GM23338 (cell line): Measurements from ENCODE around the gene EPS8L1. TPM values are rescaled to one million over a fixed set of nuclear protein-coding genes. Genes with fewer than 3 reads are reported as not detected.

ENCODE experiments used
- ATAC-seq: fragments of 200-7000 bp; cut with Tn5 transposase; 3 replicates; pipeline ENCODE4 v1.9.1; 2020
- DNase-seq: peaks from one replicate; pipeline ENCODE4 v3.0.0-alpha.2; 2015; ENCODE audit warnings: low spot score
- H2AFZ ChIP-seq: fragments of 200-600 bp; sonication (generic); 2 replicates; pipeline ENCODE4 v1.8.0; 2016; ENCODE audit warnings: antibody characterized with exemption, mild to moderate bottlenecking, moderate library complexity
- H3F3A ChIP-seq: fragments of 200-600 bp; sonication (generic); replicated peaks from 2 replicates; pipeline ENCODE4 v1.8.0; 2017; ENCODE audit warnings: antibody characterized with exemption, mixed run types, low read depth
- H3K27ac ChIP-seq: fragments of 200-600 bp; sonication (generic); 2 replicates; pipeline ENCODE4 v1.6.1; 2016; ENCODE audit warnings: low read depth
- H3K27me3 ChIP-seq: fragments of 200-600 bp; sonication (generic); 2 replicates; pipeline ENCODE4 v1.8.0; 2016; ENCODE audit warnings: mild to moderate bottlenecking, mixed run types, moderate library complexity; ENCODE audit not compliant: insufficient read depth
- H3K36me3 ChIP-seq: fragments of 200-600 bp; sonication (generic); 2 replicates; pipeline ENCODE4 v1.8.0; 2016; ENCODE audit warnings: mild to moderate bottlenecking; ENCODE audit not compliant: insufficient read depth
- H3K4me1 ChIP-seq: fragments of 200-600 bp; sonication (generic); 2 replicates; pipeline ENCODE4 v1.8.0; 2016; ENCODE audit warnings: mild to moderate bottlenecking, moderate library complexity; ENCODE audit not compliant: insufficient read depth
- H3K4me2 ChIP-seq: fragments of 200-600 bp; sonication (generic); 2 replicates; pipeline ENCODE4 v1.7.1; 2017; ENCODE audit warnings: mixed run types
- H3K4me3 ChIP-seq: fragments of 200-600 bp; sonication (generic); 2 replicates; pipeline ENCODE4 v1.6.1; 2016; ENCODE audit warnings: mixed run types
- H3K79me2 ChIP-seq: fragments of 200-600 bp; sonication (generic); replicated peaks from 2 replicates; pipeline ENCODE4 v1.8.0; 2017; ENCODE audit warnings: mild to moderate bottlenecking; ENCODE audit not compliant: insufficient read depth
- H3K9me2 ChIP-seq: fragments of 200-600 bp; sonication (generic); 2 replicates; pipeline ENCODE4 v1.8.0; 2017; ENCODE audit not compliant: insufficient read depth
- H4K20me1 ChIP-seq: fragments of 200-600 bp; sonication (generic); replicated peaks from 2 replicates; pipeline ENCODE4 v1.8.0; 2017; ENCODE audit warnings: mild to moderate bottlenecking; ENCODE audit not compliant: insufficient read depth
- H3K27ac Mint-ChIP-seq: 2 replicates; pipeline ENCODE4 v1.8.0; 2020; ENCODE audit warnings: inconsistent platforms, mild to moderate bottlenecking, moderate library complexity, mixed read lengths
- H3K27me3 Mint-ChIP-seq: 3 replicates; pipeline ENCODE4 v1.8.0; 2022; ENCODE audit warnings: low read depth, mild to moderate bottlenecking, moderate library complexity, mixed read lengths, inconsistent platforms; ENCODE audit not compliant: insufficient read depth, poor library complexity
- H3K36me3 Mint-ChIP-seq: 3 replicates; pipeline ENCODE4 v1.8.0; 2021; ENCODE audit warnings: low read depth, mild to moderate bottlenecking, inconsistent platforms, moderate library complexity, mixed read lengths
- H3K4me1 Mint-ChIP-seq: 3 replicates; pipeline ENCODE4 v1.8.0; 2020; ENCODE audit warnings: mild to moderate bottlenecking, inconsistent platforms, mixed read lengths
- H3K4me3 Mint-ChIP-seq: 3 replicates; pipeline ENCODE4 v1.8.0; 2021; ENCODE audit warnings: moderate library complexity, mild to moderate bottlenecking, inconsistent platforms, mixed read lengths
- H3K9me3 Mint-ChIP-seq: 3 replicates; pipeline ENCODE4 v1.8.0; 2020; ENCODE audit warnings: moderate library complexity, mild to moderate bottlenecking, inconsistent platforms, mixed read lengths
- CREB1 ChIP-seq: fragments of 250-450 bp; sonication (Bioruptor Pico); IDR thresholded peaks from 2 replicates; pipeline ENCODE4 v1.5.0; 2020; ENCODE audit warnings: low read depth, mild to moderate bottlenecking, moderate library complexity
- EZH2 ChIP-seq: fragments of 200-600 bp; sonication (generic); IDR thresholded peaks from one replicate; pipeline ENCODE4 v1.8.0; 2017; ENCODE audit warnings: antibody characterized with exemption, mild to moderate bottlenecking, low read depth; ENCODE audit not compliant: unreplicated experiment
- JUNB ChIP-seq: IDR thresholded peaks from one replicate; pipeline ENCODE4 v1.6.1; 2016; ENCODE audit warnings: antibody characterized with exemption; ENCODE audit not compliant: unreplicated experiment
- NANOG ChIP-seq: IDR thresholded peaks from 2 replicates; pipeline ENCODE4 v1.6.1; 2016; ENCODE audit warnings: antibody characterized with exemption, borderline replicate concordance
- POLR2AphosphoS5 ChIP-seq: IDR thresholded peaks from 2 replicates; pipeline ENCODE4 v1.6.1; 2016; ENCODE audit warnings: antibody characterized with exemption, low read depth
- REST ChIP-seq: IDR thresholded peaks from one replicate; pipeline ENCODE4 v1.6.1; 2018; ENCODE audit warnings: antibody characterized with exemption; ENCODE audit not compliant: unreplicated experiment
- ZNF114 ChIP-seq: fragments of 250-450 bp; sonication (Bioruptor Pico); IDR thresholded peaks from 2 replicates; pipeline ENCODE4 v1.5.0; 2020; ENCODE audit warnings: mild to moderate bottlenecking, moderate library complexity
- polyA plus RNA-seq: library from polyadenylated mRNA; unstranded; fragments of >200 nt; fragmentation: Nextera tagmentation; extraction: Ambion mirVana; gene quantifications from 2 replicates; pipeline ENCODE4 v1.2.1, GENCODE V29; 2016
- total RNA-seq: library from RNA; depleted of rRNA; stranded (reverse); fragments of >200 nt; shearing (Covaris generic); gene quantifications from 2 replicates; pipeline ENCODE4 v1.2.3, GENCODE V29; 2014

The EPS8L1 gene
- total and polyA plus RNA-seq, 2 experiments from 2014 or later = 47.5 to 51.2 TPM

GRCh38 chr19:55119053-55119452, 43.4 kb downstream of the EPS8L1 start:
- H3K9me3 Mint-ChIP-seq = no peaks in the 10 kb centered on the region
- Histone ChIP-seq H3K4me3 (peak overlapping the region; percentile 62), H4K20me1 (peaks cover 22% of the 10 kb centered on the region), H3K36me3 (no peaks in the 10 kb centered on the region), H3F3A (peaks cover 5% of the 10 kb centered on the region; the same call in 1 of the 2 replicates), H2AFZ (peak overlapping the region; percentile 1), H3K9me2 (0 out of 2 replicates have a peak, but pooled peaks cover 3% of the 10 kb centered on the region), H3K27ac (peak overlapping the region; percentile 90; the same call in 1 of the 2 replicates), H3K4me2 (peak overlapping the region; percentile 76), H3K4me1 (peaks cover 18% of the 10 kb centered on the region), H3K27me3 (no peaks in the 10 kb centered on the region), H3K79me2 (peaks cover 30% of the 10 kb centered on the region)
- H3K4me1 Mint-ChIP-seq = peaks cover 23% of the 10 kb centered on the region
- H3K27ac Mint-ChIP-seq = peak overlapping the region; percentile 39; the same call in 1 of the 2 replicates
- H3K4me3 Mint-ChIP-seq = peak overlapping the region; percentile 96
- H3K27me3 Mint-ChIP-seq = peaks cover 9% of the 10 kb centered on the region
- H3K36me3 Mint-ChIP-seq = no peaks in the 10 kb centered on the region; the same call in 2 of the 3 replicates
- ATAC-seq = no peak
- no peak for DNase-seq
- no peak for TF ChIP-seq JUNB
- TF ChIP-seq ZNF114 (CRISPR knock-in tag) = no peak
- no peak for TF ChIP-seq REST

- TF ChIP-seq EZH2 (no peak), NANOG (no peak), REST (no peak), POLR2AphosphoS5 (no peak), CREB1 (CRISPR knock-in tag) (no peak)
- H3K4me1 Mint-ChIP-seq = peaks cover 19% of the 10 kb centered on the region
These were observed 55.8 kb downstream of the EPS8L1 start for GRCh38 chr19:55131421-55131820.

More at GRCh38 chr19:55131421-55131820, 55.8 kb downstream of the EPS8L1 start:
- Histone ChIP-seq H3F3A (peaks cover 7% of the 10 kb centered on the region; the same call in 1 of the 2 replicates), H3K27ac (no peak overlapping the region), H3K4me2 (no peak overlapping the region), H3K79me2 (no peaks in the 10 kb centered on the region), H3K9me2 (no peaks in the 10 kb centered on the region), H3K4me3 (no peak overlapping the region), H4K20me1 (no peaks in the 10 kb centered on the region; the same call in 1 of the 2 replicates), H3K36me3 (no peaks in the 10 kb centered on the region; the same call in 1 of the 2 replicates), H2AFZ (no peak overlapping the region), H3K27me3 (no peaks in the 10 kb centered on the region), H3K4me1 (peaks cover 18% of the 10 kb centered on the region; the same call in 1 of the 2 replicates)
- H3K4me3 Mint-ChIP-seq = no peak overlapping the region
- H3K27me3 Mint-ChIP-seq = peaks cover 4% of the 10 kb centered on the region
- H3K36me3 Mint-ChIP-seq = peaks cover 12% of the 10 kb centered on the region
- ATAC-seq (no peak), DNase-seq (no peak)
- no peak overlapping the region for H3K27ac Mint-ChIP-seq
- no peaks in the 10 kb centered on the region for H3K9me3 Mint-ChIP-seq
